Neural crest cell (in vitro differentiated cells): ENCODE results near the gene KCNS3. TPM values are rescaled to one million over a fixed set of nuclear protein-coding genes. Genes with fewer than 3 reads are reported as not detected.

Experiments used
- DNase-seq: peaks from one replicate; pipeline ENCODE4 v3.0.0; 2021; ENCODE audit warnings: low read depth, mixed read lengths, low spot score
- H3K27ac Mint-ChIP-seq: one replicate; pipeline ENCODE4 v1.8.0; 2021; ENCODE audit warnings: mild to moderate bottlenecking, mixed read lengths; ENCODE audit not compliant: unreplicated experiment
- H3K27me3 Mint-ChIP-seq: 2 replicates; pipeline ENCODE4 v1.8.0; 2021; ENCODE audit warnings: low read depth, mild to moderate bottlenecking, mixed read lengths
- H3K36me3 Mint-ChIP-seq: 2 replicates; pipeline ENCODE4 v1.8.0; 2021; ENCODE audit warnings: low read depth, mild to moderate bottlenecking, mixed read lengths
- H3K4me1 Mint-ChIP-seq: 2 replicates; pipeline ENCODE4 v1.8.0; 2021; ENCODE audit warnings: mixed read lengths
- H3K4me3 Mint-ChIP-seq: one replicate; pipeline ENCODE4 v1.8.0; 2021; ENCODE audit warnings: mild to moderate bottlenecking, mixed read lengths
- H3K9me3 Mint-ChIP-seq: 2 replicates; pipeline ENCODE4 v1.8.0; 2021; ENCODE audit warnings: mixed read lengths
- CTCF ChIP-seq: fragments of 200-600 bp; sonication (generic); conservative IDR thresholded peaks from 2 replicates; pipeline ENCODE4 v1.5.0; 2021; ENCODE audit warnings: antibody characterized with exemption, mild to moderate bottlenecking
- total RNA-seq: library from RNA; stranded (reverse); gene quantifications from 2 replicates; pipeline ENCODE4 v1.2.1, GENCODE V29; 2021

The KCNS3 gene
- total RNA-seq, 1 donor from 2014 or later: 1.4 TPM

DNA sequence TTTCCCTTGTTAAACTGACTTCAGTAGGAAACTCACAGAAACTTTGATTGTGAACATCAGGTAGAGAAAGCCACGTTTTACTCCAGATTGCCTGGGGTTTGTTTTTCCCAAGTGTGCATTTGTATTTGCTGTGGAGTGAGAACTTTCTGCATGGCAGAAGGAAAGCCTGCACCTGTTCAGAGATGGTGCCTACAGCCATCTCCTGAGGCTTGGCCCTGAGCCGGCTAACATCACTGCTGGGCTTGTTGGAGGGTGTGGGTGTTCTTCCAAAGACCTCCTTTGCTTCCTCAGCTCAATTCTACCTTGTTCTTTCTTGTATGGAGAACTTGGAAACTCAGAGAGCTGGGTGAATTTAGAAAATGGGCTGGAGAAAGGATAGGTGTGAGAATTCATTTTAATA, 16.1 kb downstream of the KCNS3 start:
- no peak for TF ChIP-seq CTCF
- no peak overlapping the region for H3K27ac Mint-ChIP-seq
- DNase-seq: no peak
- peaks cover 21% of the 10 kb centered on the region for H3K27me3 Mint-ChIP-seq
- peaks cover 14% of the 10 kb centered on the region for H3K9me3 Mint-ChIP-seq
- H3K4me1 Mint-ChIP-seq: no peaks in the 10 kb centered on the region
- peaks cover 5% of the 10 kb centered on the region for H3K36me3 Mint-ChIP-seq
- no peak overlapping the region for H3K4me3 Mint-ChIP-seq

DNA sequence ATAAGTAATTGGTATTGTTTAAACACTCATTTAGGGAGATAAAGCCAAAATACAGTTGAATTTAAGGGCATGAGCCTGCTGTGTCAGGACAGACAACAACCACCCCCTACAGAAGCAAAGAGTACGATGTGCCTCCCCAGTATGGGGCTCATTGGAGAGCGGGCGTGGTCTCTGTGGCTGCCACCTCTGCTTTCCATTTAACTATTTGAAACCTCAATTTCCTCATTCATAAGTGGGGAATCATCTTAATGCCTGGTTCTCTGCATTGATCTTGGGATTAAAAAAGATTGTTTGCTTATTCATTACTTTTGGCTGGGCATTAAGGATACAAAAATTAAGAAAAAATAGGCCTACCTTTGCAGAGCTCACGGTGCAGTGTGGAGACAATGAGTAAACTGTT, 21.4 kb downstream of the KCNS3 start:
- H3K4me3 Mint-ChIP-seq: no peak overlapping the region
- H3K9me3 Mint-ChIP-seq: no peaks in the 10 kb centered on the region
- H3K27ac Mint-ChIP-seq: peak overlapping the region; percentile 21
- no peak for TF ChIP-seq CTCF
- H3K36me3 Mint-ChIP-seq: no peaks in the 10 kb centered on the region
- no peaks in the 10 kb centered on the region for H3K4me1 Mint-ChIP-seq
- peaks cover 4% of the 10 kb centered on the region for H3K27me3 Mint-ChIP-seq
- DNase-seq: no peak

GRCh38 chr2:17901246-17901645, 22.8 kb downstream of the KCNS3 start:
- DNase-seq: no peak
- Mint-ChIP-seq H3K27ac (no peak overlapping the region), H3K4me3 (no peak overlapping the region), H3K4me1 (no peaks in the 10 kb centered on the region), H3K9me3 (no peaks in the 10 kb centered on the region), H3K36me3 (no peaks in the 10 kb centered on the region), H3K27me3 (peaks cover 4% of the 10 kb centered on the region)
- TF ChIP-seq CTCF: no peak

GRCh38 chr2:17910980-17911379, 32.5 kb downstream of the KCNS3 start:
- DNase-seq: no peak
- H3K27me3 Mint-ChIP-seq: peaks cover 4% of the 10 kb centered on the region
- TF ChIP-seq CTCF: no peak
- H3K4me3 Mint-ChIP-seq: no peak overlapping the region
- peaks cover 6% of the 10 kb centered on the region for H3K4me1 Mint-ChIP-seq
- peaks cover 9% of the 10 kb centered on the region for H3K9me3 Mint-ChIP-seq
- H3K36me3 Mint-ChIP-seq: no peaks in the 10 kb centered on the region
- no peak overlapping the region for H3K27ac Mint-ChIP-seq

GRCh38 chr2:17911491-17912260, 33.2 kb downstream of the KCNS3 start:
- Mint-ChIP-seq H3K4me3 (no peak overlapping the region), H3K36me3 (no peaks in the 10 kb centered on the region), H3K27ac (no peak overlapping the region), H3K27me3 (peaks cover 1% of the 10 kb centered on the region), H3K9me3 (peaks cover 8% of the 10 kb centered on the region), H3K4me1 (peaks cover 6% of the 10 kb centered on the region)
- no peak for TF ChIP-seq CTCF
- DNase-seq: no peak
